GM06990 (cell line): ENCODE results near the gene TMA7.
A peak's percentile ranks its signal among the peaks of the same experiment; 100 is the strongest.

Source experiments
- DNase-seq: peaks from one replicate; pipeline ENCODE4 v3.0.0-alpha.2; 2011; ENCODE audit not compliant: insufficient read length; ENCODE audit errors: extremely low read depth
- H3K27me3 ChIP-seq: replicated peaks from 2 replicates; pipeline ENCODE4 v1.6.0; 2011; ENCODE audit warnings: low read length; ENCODE audit not compliant: control insufficient read depth, insufficient read depth
- H3K36me3 ChIP-seq: 2 replicates; pipeline ENCODE4 v1.5.1; 2011; ENCODE audit warnings: low read length; ENCODE audit not compliant: control insufficient read depth, insufficient read depth
- H3K4me3 ChIP-seq: replicated peaks from 2 replicates; pipeline ENCODE4 v1.5.1; 2011; ENCODE audit warnings: low read depth, mild to moderate bottlenecking, control low read depth, low read length
- TF ChIP-seq, protein P1 (sequence below): IDR thresholded peaks from 2 replicates; pipeline ENCODE4 v1.5.1; 2011; ENCODE audit warnings: low read length, control low read depth, mild to moderate bottlenecking, inconsistent platforms; ENCODE audit not compliant: insufficient read depth, poor library complexity, severe bottlenecking

Gene TMA7

GRCh38 chr3:48468329-48468731 is 28.3 kb downstream of the TMA7 start:
- Histone ChIP-seq H3K36me3 (peaks cover 29% of the 10 kb centered on the region), H3K4me3 (peak overlapping the region; percentile 72; the same call in 1 of the 2 replicates)

GRCh38 chr3:48469046-48469915 is 29.2 kb downstream of the TMA7 start:
- DNase-seq, result no peak
- no peaks in the 10 kb centered on the region for H3K27me3 ChIP-seq
- TF ChIP-seq, protein P1, sequence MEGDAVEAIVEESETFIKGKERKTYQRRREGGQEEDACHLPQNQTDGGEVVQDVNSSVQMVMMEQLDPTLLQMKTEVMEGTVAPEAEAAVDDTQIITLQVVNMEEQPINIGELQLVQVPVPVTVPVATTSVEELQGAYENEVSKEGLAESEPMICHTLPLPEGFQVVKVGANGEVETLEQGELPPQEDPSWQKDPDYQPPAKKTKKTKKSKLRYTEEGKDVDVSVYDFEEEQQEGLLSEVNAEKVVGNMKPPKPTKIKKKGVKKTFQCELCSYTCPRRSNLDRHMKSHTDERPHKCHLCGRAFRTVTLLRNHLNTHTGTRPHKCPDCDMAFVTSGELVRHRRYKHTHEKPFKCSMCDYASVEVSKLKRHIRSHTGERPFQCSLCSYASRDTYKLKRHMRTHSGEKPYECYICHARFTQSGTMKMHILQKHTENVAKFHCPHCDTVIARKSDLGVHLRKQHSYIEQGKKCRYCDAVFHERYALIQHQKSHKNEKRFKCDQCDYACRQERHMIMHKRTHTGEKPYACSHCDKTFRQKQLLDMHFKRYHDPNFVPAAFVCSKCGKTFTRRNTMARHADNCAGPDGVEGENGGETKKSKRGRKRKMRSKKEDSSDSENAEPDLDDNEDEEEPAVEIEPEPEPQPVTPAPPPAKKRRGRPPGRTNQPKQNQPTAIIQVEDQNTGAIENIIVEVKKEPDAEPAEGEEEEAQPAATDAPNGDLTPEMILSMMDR, result no peak
- H3K36me3 ChIP-seq, result peaks cover 26% of the 10 kb centered on the region
- no peak overlapping the region for H3K4me3 ChIP-seq

More at GRCh38 chr3:48468329-48468731, 28.3 kb downstream of the TMA7 start:
- no peak for DNase-seq
- TF ChIP-seq, protein P1, result no peak
- no peaks in the 10 kb centered on the region for H3K27me3 ChIP-seq

DNA sequence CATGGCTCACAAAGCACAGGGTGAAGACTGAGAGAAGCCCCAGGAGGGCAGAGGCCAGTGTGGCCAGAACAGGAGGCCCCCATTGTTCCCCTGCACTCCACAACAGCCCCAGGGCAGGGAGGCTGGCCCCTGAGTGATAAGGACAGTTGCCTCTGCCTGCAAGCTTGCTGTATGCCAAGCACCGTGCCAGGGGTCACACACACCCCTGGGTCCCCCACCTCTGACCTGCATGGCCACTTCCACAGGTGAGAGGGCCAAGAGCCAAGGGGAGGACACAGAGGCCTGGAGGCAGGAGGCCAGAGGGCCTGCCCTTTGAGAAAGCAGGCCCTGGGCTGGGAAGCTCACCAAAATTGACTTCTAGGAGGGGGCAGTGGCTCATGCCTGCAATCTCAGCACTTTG is 30.2 kb downstream of the TMA7 start:
- no peak for DNase-seq
- no peak overlapping the region for H3K4me3 ChIP-seq
- TF ChIP-seq, protein P1, result no peak

GRCh38 chr3:48472673-48472922 is 32.5 kb downstream of the TMA7 start:
- TF ChIP-seq, protein P1, result no peak
- DNase-seq, result no peak
- peaks cover 19% of the 10 kb centered on the region for H3K36me3 ChIP-seq
- peak overlapping the region; percentile 77 for H3K4me3 ChIP-seq
- no peaks in the 10 kb centered on the region for H3K27me3 ChIP-seq

More for the DNA sequence above, 30.2 kb downstream of the TMA7 start:
- H3K27me3 ChIP-seq, result no peaks in the 10 kb centered on the region
- H3K36me3 ChIP-seq, result peaks cover 25% of the 10 kb centered on the region

GRCh38 chr3:48472923-48473616 is 33.0 kb downstream of the TMA7 start:
- peaks cover 19% of the 10 kb centered on the region for H3K36me3 ChIP-seq
- DNase-seq, result peak; percentile 92
- peak overlapping the region; percentile 77 for H3K4me3 ChIP-seq
- no peaks in the 10 kb centered on the region for H3K27me3 ChIP-seq
- TF ChIP-seq, protein P1, result peak; percentile 61
